GM19463 (cell line): ENCODE results near the gene PBX1.

ENCODE experiments used
- ATAC-seq: cut with Tn5 transposase; IDR thresholded peaks from one replicate; pipeline ENCODE4 v1.9.1; 2021; ENCODE audit warnings: mild to moderate bottlenecking, moderate library complexity; ENCODE audit not compliant: unreplicated experiment

The PBX1 gene

GRCh38 chr1:164614316-164614715 lies 55.3 kb downstream of the PBX1 start:
- ATAC-seq, result no peak

- no peak for ATAC-seq
These were observed 58.6 kb downstream of the PBX1 start for GRCh38 chr1:164617377-164618201.

- no peak for ATAC-seq
These were observed 59.2 kb downstream of the PBX1 start for GRCh38 chr1:164618202-164618564.

- no peak for ATAC-seq
These were observed 60.2 kb downstream of the PBX1 start for GRCh38 chr1:164619006-164619784.

GRCh38 chr1:164622068-164622845 lies 63.3 kb downstream of the PBX1 start:
- ATAC-seq, result no peak

- no peak for ATAC-seq
These were observed 64.8 kb downstream of the PBX1 start for GRCh38 chr1:164623805-164624204.

GRCh38 chr1:164624400-164624799 lies 65.4 kb downstream of the PBX1 start:
- ATAC-seq, result no peak

- no peak for ATAC-seq
These were observed 66.1 kb downstream of the PBX1 start for GRCh38 chr1:164625004-164625617.

GRCh38 chr1:164628772-164629171 lies 69.8 kb downstream of the PBX1 start:
- ATAC-seq, result no peak

GRCh38 chr1:164629971-164630370 lies 71.0 kb downstream of the PBX1 start:
- ATAC-seq, result no peak

GRCh38 chr1:164630626-164631396 lies 71.8 kb downstream of the PBX1 start:
- ATAC-seq, result no peak

GRCh38 chr1:164631751-164632150 lies 72.8 kb downstream of the PBX1 start:
- ATAC-seq, result no peak

- ATAC-seq, result no peak
These were observed 75.0 kb downstream of the PBX1 start for GRCh38 chr1:164633997-164634396.

GRCh38 chr1:164635059-164635802 lies 76.2 kb downstream of the PBX1 start:
- no peak for ATAC-seq

GRCh38 chr1:164635803-164636731 lies 77.1 kb downstream of the PBX1 start:
- ATAC-seq, result no peak

GRCh38 chr1:164636757-164637156 lies 77.8 kb downstream of the PBX1 start:
- no peak for ATAC-seq

GRCh38 chr1:164637461-164638375 lies 78.7 kb downstream of the PBX1 start:
- no peak for ATAC-seq
